Kidney (tissue), 14 donors: ENCODE measurements around the gene BORCS8. TPM values are rescaled to one million over a fixed set of nuclear protein-coding genes. Genes with fewer than 3 reads are reported as not detected.

Experiments
- DNase-seq, 5 donors: peaks; one replicate each; pipeline ENCODE4 v3.0.0-alpha.2; 2013 to 2020
- FAIRE-seq: peaks from 2 replicates; lab custom pipeline; 2012; peaks lifted over from hg19 to GRCh38; lab: Jason Lieb, UNC
- H3K27ac ChIP-seq, 2 donors: one replicate each; pipeline ENCODE4 v1.7.0; 2013; ENCODE audit warnings: low read depth in 2 of 2, low read length in 2 of 2, inconsistent platforms in 1 of 2
- H3K27me3 ChIP-seq: one replicate; pipeline ENCODE4 v1.7.1; 2013; ENCODE audit warnings: low read length, inconsistent platforms; ENCODE audit not compliant: control insufficient read depth, insufficient read depth
- H3K36me3 ChIP-seq, 3 donors: one replicate each; pipeline versions ENCODE4 v1.7.0 to v1.7.1; 2013; ENCODE audit warnings: low read length in 3 of 3, control low read depth in 1 of 3, inconsistent platforms in 1 of 3; ENCODE audit not compliant: insufficient read depth in 3 of 3, control insufficient read depth in 2 of 3
- H3K4me1 ChIP-seq, 3 donors: one replicate each; pipeline versions ENCODE4 v1.7.0 to v1.7.1; 2013; ENCODE audit warnings: low read length in 3 of 3, inconsistent platforms in 1 of 3, low read depth in 1 of 3; ENCODE audit not compliant: control insufficient read depth in 2 of 3, insufficient read depth in 2 of 3
- H3K4me3 ChIP-seq, 3 donors: one replicate each; pipeline versions ENCODE4 v1.7.0 to v1.8.1; 2013; ENCODE audit warnings: low read length in 3 of 3, control low read depth in 1 of 3, inconsistent platforms in 1 of 3
- H3K9ac ChIP-seq, 3 donors: one replicate each; pipeline versions ENCODE4 v1.7.0 to v1.7.1; 2013; ENCODE audit warnings: low read length in 3 of 3, control low read depth in 1 of 3, inconsistent platforms in 1 of 3
- H3K9me3 ChIP-seq, 3 donors: one replicate each; pipeline versions ENCODE4 v1.7.0 to v1.7.1; 2013; ENCODE audit warnings: low read length in 3 of 3, control low read depth in 1 of 3, inconsistent platforms in 1 of 3; ENCODE audit not compliant: control insufficient read depth in 2 of 3, insufficient read depth in 1 of 3
- intact Hi-C: fragments of 100-400 bp; cut with DNase I; formaldehyde crosslinking; loops from one replicate; pipeline ENCODE4 v1.11.1; 2022
- polyA plus RNA-seq: library from polyadenylated mRNA; stranded (reverse); fragments of 350-450 nt; fragmentation: Illumina TruSeq; extraction: RNeasy Lipid Tissue Mini Kit (QIAGEN cat#74804); gene quantifications from one replicate; pipeline ENCODE4 v1.2.3, GENCODE V29; 2014; ENCODE audit warnings: low read depth, low replicate concordance; ENCODE audit not compliant: insufficient read depth
- total RNA-seq: library from RNA; stranded (reverse); fragmentation: NEBNext Ultra II Directional; extraction: Animal tissue kit (Norgen Biotek cat#: 25700); gene quantifications from one replicate; pipeline ENCODE4 v1.2.1, GENCODE V29; 2021
- TF ChIP-seq, protein P1 (sequence below): IDR thresholded peaks from 3 replicates; pipeline ENCODE4 v1.5.1; 2012; ENCODE audit warnings: mild to moderate bottlenecking, moderate library complexity, borderline replicate concordance; ENCODE audit not compliant: insufficient read depth; ENCODE audit errors: extremely low read depth
- donor health status: control.
- donor health status: control.
- donor health status: control.
- donor health status: control.
- donor health status: control.
- donor health status: DM: yes; HTN: yes; CAD: no.
- donor health status: Normal renal cell carcinoma (clear cell type).

The BORCS8 gene
- total and polyA plus RNA-seq, 2 donors from 2014 or later: 42.2 to 51.7 TPM

DNA sequence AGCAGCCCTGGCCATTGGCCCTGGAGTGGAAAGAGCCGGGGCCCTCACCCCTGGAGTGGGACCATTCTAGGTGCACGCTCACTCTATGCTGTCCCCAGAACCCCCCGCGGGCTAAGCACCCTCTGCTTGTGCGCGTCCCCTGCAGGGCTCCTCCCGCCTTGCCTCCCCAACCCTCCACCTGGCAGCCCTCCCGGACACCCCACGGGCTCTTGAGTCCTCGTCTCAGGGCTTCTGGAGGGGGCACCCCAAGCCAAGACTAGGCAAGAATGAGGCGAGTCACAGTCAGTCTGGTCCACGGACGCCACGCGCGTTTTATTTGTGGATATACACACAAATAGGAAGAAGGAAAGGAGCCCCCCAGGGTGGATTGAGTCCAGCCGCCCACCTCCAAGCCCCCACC, 46.7 kb downstream of the BORCS8 start:
- FAIRE-seq: no peak
- no peak overlapping the region for H3K4me3 ChIP-seq
- intact Hi-C loops: no loop called here

GRCh38 chr19:19142347-19142746, 49.6 kb downstream of the BORCS8 start:
- H3K27me3 ChIP-seq: no peaks in the 10 kb centered on the region
- FAIRE-seq: no peak
- H3K4me1 ChIP-seq: peaks cover 0 to 3% (median 2%) of the 10 kb centered on the region in 3 donors
- H3K4me3 ChIP-seq: no peak overlapping the region
- intact Hi-C loops: no loop called here
- no peaks in the 10 kb centered on the region for H3K36me3 ChIP-seq
- DNase-seq: no peak
- no peaks in the 10 kb centered on the region for H3K9me3 ChIP-seq
- TF ChIP-seq, protein P1, sequence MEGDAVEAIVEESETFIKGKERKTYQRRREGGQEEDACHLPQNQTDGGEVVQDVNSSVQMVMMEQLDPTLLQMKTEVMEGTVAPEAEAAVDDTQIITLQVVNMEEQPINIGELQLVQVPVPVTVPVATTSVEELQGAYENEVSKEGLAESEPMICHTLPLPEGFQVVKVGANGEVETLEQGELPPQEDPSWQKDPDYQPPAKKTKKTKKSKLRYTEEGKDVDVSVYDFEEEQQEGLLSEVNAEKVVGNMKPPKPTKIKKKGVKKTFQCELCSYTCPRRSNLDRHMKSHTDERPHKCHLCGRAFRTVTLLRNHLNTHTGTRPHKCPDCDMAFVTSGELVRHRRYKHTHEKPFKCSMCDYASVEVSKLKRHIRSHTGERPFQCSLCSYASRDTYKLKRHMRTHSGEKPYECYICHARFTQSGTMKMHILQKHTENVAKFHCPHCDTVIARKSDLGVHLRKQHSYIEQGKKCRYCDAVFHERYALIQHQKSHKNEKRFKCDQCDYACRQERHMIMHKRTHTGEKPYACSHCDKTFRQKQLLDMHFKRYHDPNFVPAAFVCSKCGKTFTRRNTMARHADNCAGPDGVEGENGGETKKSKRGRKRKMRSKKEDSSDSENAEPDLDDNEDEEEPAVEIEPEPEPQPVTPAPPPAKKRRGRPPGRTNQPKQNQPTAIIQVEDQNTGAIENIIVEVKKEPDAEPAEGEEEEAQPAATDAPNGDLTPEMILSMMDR: no peak
- no peak overlapping the region for H3K27ac ChIP-seq
- no peak overlapping the region for H3K9ac ChIP-seq

More for the DNA sequence above, 46.7 kb downstream of the BORCS8 start:
- Histone ChIP-seq H3K27me3 (no peaks in the 10 kb centered on the region), H3K27ac (no peak overlapping the region), H3K9ac (no peak overlapping the region), H3K4me1 (no peaks in the 10 kb centered on the region), H3K9me3 (no peaks in the 10 kb centered on the region), H3K36me3 (no peaks in the 10 kb centered on the region)
- TF ChIP-seq, protein P1: no peak
- no peak for DNase-seq

DNA sequence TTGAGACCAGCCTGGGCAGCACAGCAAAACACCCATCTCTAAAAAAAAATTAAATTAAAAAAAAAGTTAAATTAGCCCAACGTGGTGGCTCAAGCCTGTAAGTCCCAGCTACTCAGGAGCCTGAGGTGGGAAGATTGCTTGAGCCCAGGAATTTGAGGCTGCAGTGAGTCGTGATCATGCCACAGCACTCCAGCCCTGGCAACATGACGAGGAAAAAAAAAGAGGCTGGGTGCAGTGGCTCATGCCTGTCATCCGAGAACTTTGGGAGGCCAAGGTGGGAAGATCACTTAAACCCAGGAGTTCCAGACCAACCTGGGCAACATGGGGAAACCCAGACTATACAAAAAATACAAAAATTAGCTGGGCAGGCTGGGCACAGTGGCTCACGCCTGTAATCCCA, 51.5 kb downstream of the BORCS8 start:
- Histone ChIP-seq H3K27me3 (no peaks in the 10 kb centered on the region), H3K36me3 (no peaks in the 10 kb centered on the region), H3K4me3 (no peak overlapping the region), H3K9me3 (no peaks in the 10 kb centered on the region), H3K4me1 (peaks cover 0 to 7% (median 4%) of the 10 kb centered on the region in 3 donors), H3K9ac (no peak overlapping the region), H3K27ac (no peak overlapping the region)
- no peak for DNase-seq
- FAIRE-seq: no peak
- TF ChIP-seq, protein P1: no peak
- intact Hi-C loops: no loop called here

GRCh38 chr19:19139876-19140229, 52.1 kb downstream of the BORCS8 start:
- Histone ChIP-seq H3K9me3 (no peaks in the 10 kb centered on the region), H3K27me3 (no peaks in the 10 kb centered on the region), H3K4me1 (peaks cover 0 to 7% (median 5%) of the 10 kb centered on the region in 3 donors), H3K36me3 (no peaks in the 10 kb centered on the region), H3K27ac (no peak overlapping the region), H3K4me3 (no peak overlapping the region), H3K9ac (no peak overlapping the region)
- intact Hi-C loops: loop anchor here (10.0 kb wide), 1 partner anchor 85 kb away; no protein-coding TSS in a partner anchor
- TF ChIP-seq, protein P1: no peak
- DNase-seq (no peak), FAIRE-seq (no peak)
